Fibroblast of upper back skin (primary cell): ENCODE data around the gene PRKCSH.
A peak's percentile ranks its signal among the peaks of the same experiment; 100 is the strongest.
"Not testable (repeated sequence)": the region's sequence is repeated elsewhere in the genome, so short reads cannot be mapped to it uniquely, and the experiment has no call there.

Experiments used
- DNase-seq: peaks from one replicate; pipeline ENCODE4 v3.0.0-alpha.2; 2013

Gene PRKCSH

GRCh38 chr19:11420429-11421370 is 14.7 kb upstream of the PRKCSH start:
- peak; percentile 9 for DNase-seq

GRCh38 chr19:11421371-11422098 is 13.9 kb upstream of the PRKCSH start:
- no peak for DNase-seq

GRCh38 chr19:11422163-11423065 is 13.0 kb upstream of the PRKCSH start:
- peak; percentile 30 for DNase-seq

GRCh38 chr19:11423164-11423790 is 12.2 kb upstream of the PRKCSH start:
- DNase-seq, result no peak

- DNase-seq, result no peak
Observed at GRCh38 chr19:11423791-11424181, 11.6 kb upstream of the PRKCSH start.

GRCh38 chr19:11425719-11426457 is 9.5 kb upstream of the PRKCSH start:
- DNase-seq, result no peak

GRCh38 chr19:11426656-11427055 is 8.8 kb upstream of the PRKCSH start:
- no peak for DNase-seq

GRCh38 chr19:11433526-11433925 is 1.9 kb upstream of the PRKCSH start:
- DNase-seq, result not testable (repeated sequence)

- DNase-seq, result no peak
Observed at GRCh38 chr19:11434703-11435056, 755 bp upstream of the PRKCSH start.

GRCh38 chr19:11435833-11436313 is 438 bp downstream of the PRKCSH start:
- DNase-seq, result no peak

GRCh38 chr19:11437955-11438354 is 2.5 kb downstream of the PRKCSH start:
- no peak for DNase-seq

GRCh38 chr19:11444059-11444458 is 8.6 kb downstream of the PRKCSH start:
- DNase-seq, result no peak

- DNase-seq, result no peak
Observed at GRCh38 chr19:11445141-11445540, 9.7 kb downstream of the PRKCSH start.

GRCh38 chr19:11446271-11446651 is 10.8 kb downstream of the PRKCSH start:
- no peak for DNase-seq

GRCh38 chr19:11446652-11447301 is 11.3 kb downstream of the PRKCSH start:
- DNase-seq, result no peak

- no peak for DNase-seq
Observed at GRCh38 chr19:11447347-11448262, 12.2 kb downstream of the PRKCSH start.

GRCh38 chr19:11448410-11448809 is 13.0 kb downstream of the PRKCSH start:
- no peak for DNase-seq

- DNase-seq, result no peak
Observed at GRCh38 chr19:11448923-11449554, 13.6 kb downstream of the PRKCSH start.

- no peak for DNase-seq
Observed at GRCh38 chr19:11450570-11451326, 15.3 kb downstream of the PRKCSH start.
